ENCODE data around the gene GLIPR1L1. TPM values are rescaled to one million over a fixed set of nuclear protein-coding genes. Genes with fewer than 3 reads are reported as not detected.
A peak's percentile ranks its signal among the peaks of the same experiment; 100 is the strongest.

Gene GLIPR1L1
- total RNA-seq, 1 donor = not detected

DNA sequence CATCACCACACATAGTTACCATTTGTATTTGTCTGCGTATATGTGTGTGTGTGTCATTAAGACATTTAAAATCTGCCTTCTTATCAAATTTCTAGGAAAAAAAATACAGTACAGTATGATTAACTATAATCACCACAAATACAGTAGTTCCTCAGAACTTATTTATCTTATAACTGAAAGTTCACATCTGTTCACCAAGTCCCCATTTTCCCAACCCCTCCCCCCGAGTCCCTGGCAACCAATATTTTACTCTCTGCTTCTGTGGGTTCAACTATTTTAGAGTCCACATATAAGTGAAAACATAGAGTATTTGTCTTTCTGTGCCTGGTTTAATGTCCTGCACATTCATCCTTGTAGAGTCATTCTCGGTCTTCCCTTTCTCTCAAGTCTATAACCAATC lies 16.7 kb upstream of the GLIPR1L1 start:
- no peak overlapping the region for H3K4me3 ChIP-seq (ENCODE audit: low read depth, low read length)
- DNase-seq (ENCODE audit: low read depth) = no peak
- TF ChIP-seq, protein P1, sequence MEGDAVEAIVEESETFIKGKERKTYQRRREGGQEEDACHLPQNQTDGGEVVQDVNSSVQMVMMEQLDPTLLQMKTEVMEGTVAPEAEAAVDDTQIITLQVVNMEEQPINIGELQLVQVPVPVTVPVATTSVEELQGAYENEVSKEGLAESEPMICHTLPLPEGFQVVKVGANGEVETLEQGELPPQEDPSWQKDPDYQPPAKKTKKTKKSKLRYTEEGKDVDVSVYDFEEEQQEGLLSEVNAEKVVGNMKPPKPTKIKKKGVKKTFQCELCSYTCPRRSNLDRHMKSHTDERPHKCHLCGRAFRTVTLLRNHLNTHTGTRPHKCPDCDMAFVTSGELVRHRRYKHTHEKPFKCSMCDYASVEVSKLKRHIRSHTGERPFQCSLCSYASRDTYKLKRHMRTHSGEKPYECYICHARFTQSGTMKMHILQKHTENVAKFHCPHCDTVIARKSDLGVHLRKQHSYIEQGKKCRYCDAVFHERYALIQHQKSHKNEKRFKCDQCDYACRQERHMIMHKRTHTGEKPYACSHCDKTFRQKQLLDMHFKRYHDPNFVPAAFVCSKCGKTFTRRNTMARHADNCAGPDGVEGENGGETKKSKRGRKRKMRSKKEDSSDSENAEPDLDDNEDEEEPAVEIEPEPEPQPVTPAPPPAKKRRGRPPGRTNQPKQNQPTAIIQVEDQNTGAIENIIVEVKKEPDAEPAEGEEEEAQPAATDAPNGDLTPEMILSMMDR (IDR thresholded peaks at IDR 0.05; ENCODE audit: insufficient read depth, low read depth, low read length) = no peak

GRCh38 chr12:75322464-75322863 lies 12.0 kb upstream of the GLIPR1L1 start:
- TF ChIP-seq, protein P1 (IDR thresholded peaks at IDR 0.05; ENCODE audit: insufficient read depth, low read depth, low read length) = no peak
- DNase-seq (ENCODE audit: low read depth) = peak; percentile 33
- H3K4me3 ChIP-seq (ENCODE audit: low read depth, low read length) = no peak overlapping the region

DNA sequence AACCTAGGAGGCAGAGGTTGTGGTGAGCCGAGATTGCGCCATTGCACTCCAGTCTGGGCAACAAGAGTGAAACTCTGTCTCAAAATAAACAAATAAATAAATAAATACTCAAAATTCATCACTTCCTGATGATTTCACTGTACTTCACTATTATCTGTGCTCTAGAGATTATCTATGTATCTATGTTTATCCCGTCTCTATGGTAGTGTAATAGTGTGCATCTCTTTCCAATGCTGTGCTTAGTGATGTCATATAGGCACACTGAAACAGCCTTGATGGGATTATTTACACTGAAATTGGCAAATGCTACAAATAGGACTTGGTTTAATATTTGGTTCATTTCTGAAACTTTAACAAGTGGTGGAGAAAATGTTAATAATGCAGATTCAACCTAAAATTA lies 10.8 kb upstream of the GLIPR1L1 start:
- no peak for DNase-seq (ENCODE audit: low read depth)
- TF ChIP-seq, protein P1 (IDR thresholded peaks at IDR 0.05; ENCODE audit: insufficient read depth, low read depth, low read length) = no peak
- H3K4me3 ChIP-seq (ENCODE audit: low read depth, low read length) = no peak overlapping the region

- no peak overlapping the region for H3K4me3 ChIP-seq (ENCODE audit: low read depth, low read length)
- DNase-seq (ENCODE audit: low read depth) = no peak
- TF ChIP-seq, protein P1 (IDR thresholded peaks at IDR 0.05; ENCODE audit: insufficient read depth, low read depth, low read length) = no peak
Observed at GRCh38 chr12:75327642-75328041, 6.8 kb upstream of the GLIPR1L1 start.

DNA sequence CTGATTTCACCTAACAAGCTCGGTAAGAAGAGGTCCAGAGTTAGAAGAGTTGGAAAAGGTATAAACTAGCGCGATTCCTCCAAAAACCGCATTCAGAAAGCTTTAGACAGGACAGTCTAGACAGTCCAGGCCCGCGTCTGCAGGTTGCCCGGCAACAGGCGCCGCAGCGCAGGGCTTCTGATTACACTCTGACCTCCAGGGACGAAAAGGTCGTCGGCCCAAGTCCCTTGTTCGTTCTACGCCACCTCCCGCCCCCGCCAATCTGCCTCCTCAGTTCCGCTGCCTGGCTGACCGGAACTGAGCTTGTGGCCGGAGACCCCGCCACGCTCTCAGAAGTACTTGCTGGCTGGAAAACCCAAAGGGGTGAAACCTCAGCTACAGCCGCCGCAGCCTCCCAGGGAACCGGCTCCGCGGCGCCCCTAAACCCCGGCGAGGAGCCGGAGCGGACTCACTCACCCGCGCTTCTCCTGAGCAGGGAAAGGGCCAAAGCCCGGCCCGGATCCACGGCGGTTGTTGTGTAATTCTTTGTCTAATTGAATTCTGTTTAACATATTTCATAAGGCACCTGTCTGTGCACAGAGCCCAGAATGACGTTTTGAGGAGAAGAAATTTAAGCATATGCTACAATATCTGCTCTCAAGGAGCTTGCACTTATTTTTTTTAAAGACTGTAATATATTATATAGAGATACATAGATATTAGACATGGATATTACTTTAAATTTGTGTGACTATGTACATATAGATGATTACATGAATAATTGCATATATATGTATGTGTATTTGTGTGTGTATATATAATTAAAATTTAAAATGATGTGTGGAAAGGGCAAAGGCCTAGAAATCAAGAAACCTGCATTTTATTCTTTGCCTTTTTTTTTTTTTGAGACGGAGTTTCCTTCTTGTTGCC lies 4.3 kb upstream of the GLIPR1L1 start, which contains the start of gene CAPS2:
TSS of gene CAPS2 (minus strand) at position 407 of the 909 bp plus-strand sequence. CDS start 3,826 bp downstream, outside the sequence.
- peak; percentile 88 for DNase-seq (ENCODE audit: low read depth)
- peak within 1 kb of the TSS; percentile 80 for H3K4me3 ChIP-seq (ENCODE audit: low read depth, low read length)
- TF ChIP-seq, protein P1 (IDR thresholded peaks at IDR 0.05; ENCODE audit: insufficient read depth, low read depth, low read length) = no peak

- no peak for DNase-seq (ENCODE audit: low read depth)
- H3K4me3 ChIP-seq (ENCODE audit: low read depth, low read length) = no peak overlapping the region
- TF ChIP-seq, protein P1 (IDR thresholded peaks at IDR 0.05; ENCODE audit: insufficient read depth, low read depth, low read length) = no peak
Observed at GRCh38 chr12:75337905-75338304, 3.4 kb downstream of the GLIPR1L1 start.

All from fibroblast of villous mesenchyme (primary cell).